OCI-LY7 (cell line): Measurements from ENCODE around the gene CA12. TPM values are rescaled to one million over a fixed set of nuclear protein-coding genes. Genes with fewer than 3 reads are reported as not detected.

Experiments
- BruUV-seq: library from RNA; stranded (reverse); fragments of 400-500 nt; replicated peaks from 2 replicates; lab custom pipeline; 2021; lab: Mats Ljungman, UMichigan
- CTCF ChIA-PET: fragments of 300-600 bp; sonication (Branson Sonifier 250); formaldehyde crosslinking; loops from one replicate; lab custom pipeline; 2022; ENCODE audit warnings: antibody characterized with exemption; ENCODE audit not compliant: unreplicated experiment; lab: Charles Lee
- POLR2A ChIA-PET: fragments of 300-600 bp; sonication (Branson Sonifier 250); formaldehyde crosslinking; loops from one replicate; lab custom pipeline; 2022; ENCODE audit warnings: antibody characterized with exemption; lab: Charles Lee
- DNase-seq: peaks from one replicate; pipeline ENCODE4 v3.0.0-alpha.2; 2015; ENCODE audit warnings: low spot score
- H2AFZ ChIP-seq: fragments of 200-600 bp; sonication (generic), shearing (Covaris generic); 2 replicates; pipeline ENCODE4 v1.6.1; 2014; ENCODE audit warnings: mild to moderate bottlenecking, antibody characterized with exemption, low read length, moderate library complexity
- H3K27ac ChIP-seq: fragments of 200-600 bp; sonication (generic); 2 replicates; pipeline ENCODE4 v1.5.1; 2014; ENCODE audit warnings: mixed run types, low read depth, mild to moderate bottlenecking, moderate library complexity, low read length, inconsistent platforms; ENCODE audit not compliant: poor library complexity, severe bottlenecking
- H3K36me3 ChIP-seq: fragments of 200-600 bp; sonication (generic); 2 replicates; pipeline ENCODE4 v1.6.1; 2014; ENCODE audit warnings: mild to moderate bottlenecking, antibody characterized with exemption, low read length, moderate library complexity, mixed read lengths; ENCODE audit not compliant: insufficient read depth
- H3K4me1 ChIP-seq: fragments of 200-600 bp; sonication (generic); 2 replicates; pipeline ENCODE4 v1.5.1; 2014; ENCODE audit warnings: mild to moderate bottlenecking, low read length; ENCODE audit not compliant: insufficient read depth, poor library complexity, severe bottlenecking
- H3K4me2 ChIP-seq: fragments of 200-600 bp; sonication (generic); 2 replicates; pipeline ENCODE4 v1.6.1; 2014; ENCODE audit warnings: mild to moderate bottlenecking, low read length
- H3K4me3 ChIP-seq: fragments of 200-600 bp; sonication (generic); 2 replicates; pipeline ENCODE4 v1.5.1; 2014; ENCODE audit warnings: mild to moderate bottlenecking, low read depth, low read length; ENCODE audit not compliant: poor library complexity, severe bottlenecking
- H3K79me2 ChIP-seq: fragments of 200-600 bp; sonication (generic); 2 replicates; pipeline ENCODE4 v1.6.1; 2016; ENCODE audit warnings: low read depth, mild to moderate bottlenecking, low read length, moderate library complexity, mixed read lengths; ENCODE audit not compliant: insufficient read depth
- H3K9me2 ChIP-seq: fragments of 200-600 bp; sonication (generic); 2 replicates; pipeline ENCODE4 v1.6.1; 2016; ENCODE audit warnings: mild to moderate bottlenecking, low read length, mixed read lengths; ENCODE audit not compliant: insufficient read depth
- H3K9me3 ChIP-seq: fragments of 200-600 bp; sonication (generic); 2 replicates; pipeline ENCODE4 v1.6.1; 2014; ENCODE audit warnings: mild to moderate bottlenecking, mixed run types, low read length, mixed read lengths
- H4K20me1 ChIP-seq: fragments of 200-600 bp; sonication (generic); 2 replicates; pipeline ENCODE4 v1.6.1; 2014; ENCODE audit warnings: mild to moderate bottlenecking, antibody characterized with exemption, low read length, moderate library complexity, mixed read lengths; ENCODE audit not compliant: insufficient read depth
- CTCF ChIP-seq: fragments of 200-600 bp; sonication (generic); conservative IDR thresholded peaks from 2 replicates; pipeline ENCODE4 v1.5.1; 2014; ENCODE audit warnings: mild to moderate bottlenecking, antibody characterized with exemption, low read length, moderate library complexity, mixed read lengths
- EZH2phosphoT487 ChIP-seq: fragments of 200-600 bp; sonication (generic); IDR thresholded peaks from 2 replicates; pipeline ENCODE4 v1.6.1; 2018; ENCODE audit warnings: low read depth, borderline replicate concordance, mild to moderate bottlenecking, mixed run types, antibody characterized with exemption, low read length, moderate library complexity, mixed read lengths
- intact Hi-C: fragments of 100-400 bp; cut with micrococcal nuclease; formaldehyde crosslinking; loops from one replicate; pipeline ENCODE4 v1.10.0; 2022; ENCODE audit not compliant: unreplicated experiment
- total RNA-seq, 2 experiments: library from RNA; depleted of rRNA in 1 of 2; stranded (reverse); fragments of >200 nt in 1 of 2; shearing (Covaris generic) in 1 of 2; gene quantifications; 2 replicates each; pipeline ENCODE4 v1.2.3, GENCODE V29; 2014 to 2022

CA12 gene
- total RNA-seq, 2 experiments from 2014 or later: not detected

- ChIA-PET CTCF (no interaction called here), POLR2A (interaction anchor here (0.5 to 1.1 kb wide), 3 partner anchors 10 to 227 kb away, joined by 3 read pairs; no protein-coding TSS in a partner anchor)
- no peak for TF ChIP-seq CTCF
- TF ChIP-seq EZH2phosphoT487: no peak
- no peak overlapping the region for H3K4me3 ChIP-seq
- H3K9me3 ChIP-seq: no peaks in the 10 kb centered on the region
- no peak overlapping the region for H2AFZ ChIP-seq
- intact Hi-C loops: loop anchor here (5.0 kb wide), 1 partner anchor 75 kb away; no protein-coding TSS in a partner anchor
- BruUV-seq: no TSS peak
- no peaks in the 10 kb centered on the region for H4K20me1 ChIP-seq
- DNase-seq: no peak
- no peaks in the 10 kb centered on the region for H3K9me2 ChIP-seq
- H3K79me2 ChIP-seq: no peaks in the 10 kb centered on the region
- H3K36me3 ChIP-seq: no peaks in the 10 kb centered on the region
- H3K27ac ChIP-seq: no peak overlapping the region
- H3K4me2 ChIP-seq: no peak overlapping the region
- H3K4me1 ChIP-seq: no peaks in the 10 kb centered on the region
These were observed 19.4 kb downstream of the CA12 start for GRCh38 chr15:63362196-63362595.

GRCh38 chr15:63360170-63360569 is 21.5 kb downstream of the CA12 start:
- no peaks in the 10 kb centered on the region for H3K36me3 ChIP-seq
- no peak overlapping the region for H3K4me3 ChIP-seq
- no peak overlapping the region for H3K27ac ChIP-seq
- no peaks in the 10 kb centered on the region for H4K20me1 ChIP-seq
- no peaks in the 10 kb centered on the region for H3K79me2 ChIP-seq
- no peak for DNase-seq
- H2AFZ ChIP-seq: no peak overlapping the region
- no peak overlapping the region for H3K4me2 ChIP-seq
- H3K9me2 ChIP-seq: no peaks in the 10 kb centered on the region
- BruUV-seq: no TSS peak
- intact Hi-C loops: loop anchor here (5.0 kb wide), 1 partner anchor 77 kb away; no protein-coding TSS in a partner anchor
- TF ChIP-seq CTCF: no peak
- no peak for TF ChIP-seq EZH2phosphoT487
- H3K4me1 ChIP-seq: no peaks in the 10 kb centered on the region
- POLR2A ChIA-PET: no interaction called here
- no peaks in the 10 kb centered on the region for H3K9me3 ChIP-seq
- CTCF ChIA-PET: no interaction called here

GRCh38 chr15:63358241-63359029 is 23.2 kb downstream of the CA12 start:
- Histone ChIP-seq H3K4me1 (no peaks in the 10 kb centered on the region), H3K9me2 (no peaks in the 10 kb centered on the region), H2AFZ (no peak overlapping the region), H3K4me2 (no peak overlapping the region), H4K20me1 (no peaks in the 10 kb centered on the region), H3K9me3 (no peaks in the 10 kb centered on the region), H3K36me3 (no peaks in the 10 kb centered on the region), H3K79me2 (no peaks in the 10 kb centered on the region), H3K4me3 (no peak overlapping the region), H3K27ac (no peak overlapping the region)
- CTCF ChIA-PET: no interaction called here
- no TSS peak for BruUV-seq
- no peak for TF ChIP-seq EZH2phosphoT487
- TF ChIP-seq CTCF: no peak
- intact Hi-C loops: no loop called here
- no peak for DNase-seq
- POLR2A ChIA-PET: interaction anchor here (0.6 kb wide), 2 partner anchors 189 to 427 kb away, joined by 3 to 4 read pairs; no protein-coding TSS in a partner anchor
